GM21576 (cell line): ENCODE data around the gene MYO18B.

Source experiments
- ATAC-seq: cut with Tn5 transposase; IDR thresholded peaks from one replicate; pipeline ENCODE4 v1.9.1; 2021; ENCODE audit warnings: mild to moderate bottlenecking, moderate library complexity; ENCODE audit not compliant: unreplicated experiment

MYO18B gene

DNA sequence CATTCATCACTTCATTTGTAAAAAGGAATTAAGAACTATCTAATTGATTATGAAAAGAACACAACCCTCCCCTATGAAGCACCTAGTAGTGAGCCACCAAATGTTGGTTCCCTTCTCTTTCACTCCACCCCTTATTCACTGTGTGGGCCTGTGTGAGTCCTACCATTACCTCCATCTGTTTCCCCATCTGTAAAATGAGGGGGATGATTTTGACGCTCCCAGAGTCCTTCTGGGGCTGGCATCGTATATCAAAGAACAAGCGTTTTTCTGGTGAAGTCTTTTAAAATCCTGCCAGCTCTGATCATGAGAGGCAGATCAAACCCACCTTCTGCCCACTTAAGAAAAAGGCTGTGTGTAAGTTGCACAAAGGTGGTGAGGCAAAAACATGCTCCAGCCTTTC, 330.6 kb downstream of the MYO18B start:
- no peak for ATAC-seq

DNA sequence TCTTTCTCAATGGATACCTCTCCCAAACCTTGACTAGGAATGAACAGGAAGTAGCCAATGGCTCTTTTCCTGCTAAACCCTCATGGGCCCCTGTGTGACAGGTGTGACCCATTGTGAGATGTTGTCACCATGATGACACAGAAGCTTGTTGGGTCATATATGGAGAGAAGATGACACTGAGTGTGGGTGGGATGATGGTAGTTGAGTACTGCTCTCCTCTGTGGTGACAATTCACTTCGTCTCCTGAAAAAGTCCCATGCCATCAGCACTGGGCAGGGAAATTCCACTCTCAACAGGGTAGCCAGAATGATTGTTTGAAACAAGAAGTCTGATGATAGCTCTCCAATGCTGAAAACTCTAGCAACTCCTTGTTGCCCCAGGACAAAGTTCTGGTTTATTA, 333.3 kb downstream of the MYO18B start:
- no peak for ATAC-seq

DNA sequence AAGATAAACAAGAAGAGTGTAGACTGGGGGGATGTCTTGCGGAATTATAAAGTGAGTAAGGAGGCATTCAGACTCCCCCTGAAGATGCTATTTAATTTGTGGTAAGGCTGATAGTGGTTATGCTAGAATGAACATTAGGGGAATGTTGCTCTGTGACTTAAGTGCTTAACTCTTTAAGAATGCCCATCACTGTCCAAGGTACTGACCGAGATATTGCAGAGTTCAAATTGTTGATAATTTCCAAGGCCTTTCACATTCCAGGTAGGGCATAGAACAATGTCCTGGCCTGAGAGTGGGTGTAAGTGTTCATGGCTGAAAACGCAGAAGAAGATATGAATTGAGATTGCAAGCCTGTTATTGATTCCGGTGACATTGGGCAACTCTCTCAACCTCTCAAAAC, 337.0 kb downstream of the MYO18B start:
- no peak for ATAC-seq
